GM13977 (cell line): ENCODE measurements around the gene LAT.
"Not testable (repeated sequence)": the region's sequence is repeated elsewhere in the genome, so short reads cannot be mapped to it uniquely, and the experiment has no call there.

Experiments
- DNase-seq: peaks from one replicate; pipeline ENCODE4 v3.0.0; 2012; ENCODE audit warnings: low spot score
- in situ Hi-C: fragments of 300-500 bp; cut with MboI; formaldehyde crosslinking; loops from one replicate; pipeline ENCODE4 v1.12.0; 2022; ENCODE audit warnings: low sequenced_read_pairs, low pct_unique_long_range_greater_than_20kb, mixed read lengths, inconsistent platforms; ENCODE audit not compliant: unreplicated experiment
- TF ChIP-seq, protein P1 (sequence below): IDR thresholded peaks from 2 replicates; pipeline ENCODE4 v1.5.1; 2012; ENCODE audit warnings: mild to moderate bottlenecking, control low read depth; ENCODE audit not compliant: insufficient read depth; ENCODE audit errors: extremely low read depth, missing control alignments

Gene LAT, protein sequence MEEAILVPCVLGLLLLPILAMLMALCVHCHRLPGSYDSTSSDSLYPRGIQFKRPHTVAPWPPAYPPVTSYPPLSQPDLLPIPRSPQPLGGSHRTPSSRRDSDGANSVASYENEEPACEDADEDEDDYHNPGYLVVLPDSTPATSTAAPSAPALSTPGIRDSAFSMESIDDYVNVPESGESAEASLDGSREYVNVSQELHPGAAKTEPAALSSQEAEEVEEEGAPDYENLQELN

DNA sequence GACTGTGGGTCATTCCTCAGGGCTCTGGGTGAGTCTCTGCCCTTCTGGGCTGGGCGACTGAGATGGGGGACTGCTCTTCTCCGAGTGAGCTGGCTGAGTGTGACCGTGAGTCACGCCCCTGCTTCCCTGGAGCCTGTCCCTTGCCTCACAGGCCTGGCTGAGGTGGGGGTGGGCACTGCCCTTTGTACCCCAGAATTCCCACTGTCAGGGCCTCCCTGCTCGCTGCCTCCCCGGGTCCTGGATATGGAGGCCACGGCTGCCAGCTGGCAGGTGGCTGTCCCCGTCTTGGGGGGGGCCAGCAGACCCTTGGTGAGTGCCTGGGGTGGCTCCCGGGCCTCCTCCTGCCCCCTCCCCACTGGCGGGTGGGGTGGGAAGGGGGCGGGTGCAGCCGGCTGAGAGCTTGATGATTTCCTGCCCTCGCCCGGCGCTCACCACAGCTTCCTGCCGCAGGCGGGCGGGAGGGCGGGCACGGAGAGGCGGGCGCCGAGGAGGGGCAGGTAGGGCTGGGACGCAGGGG is at the start of gene LAT:
Gene LAT (plus strand): TSS at position 434 of the 517 bp plus-strand sequence. CDS start 366 bp downstream, outside the sequence.
- TF ChIP-seq, protein P1, sequence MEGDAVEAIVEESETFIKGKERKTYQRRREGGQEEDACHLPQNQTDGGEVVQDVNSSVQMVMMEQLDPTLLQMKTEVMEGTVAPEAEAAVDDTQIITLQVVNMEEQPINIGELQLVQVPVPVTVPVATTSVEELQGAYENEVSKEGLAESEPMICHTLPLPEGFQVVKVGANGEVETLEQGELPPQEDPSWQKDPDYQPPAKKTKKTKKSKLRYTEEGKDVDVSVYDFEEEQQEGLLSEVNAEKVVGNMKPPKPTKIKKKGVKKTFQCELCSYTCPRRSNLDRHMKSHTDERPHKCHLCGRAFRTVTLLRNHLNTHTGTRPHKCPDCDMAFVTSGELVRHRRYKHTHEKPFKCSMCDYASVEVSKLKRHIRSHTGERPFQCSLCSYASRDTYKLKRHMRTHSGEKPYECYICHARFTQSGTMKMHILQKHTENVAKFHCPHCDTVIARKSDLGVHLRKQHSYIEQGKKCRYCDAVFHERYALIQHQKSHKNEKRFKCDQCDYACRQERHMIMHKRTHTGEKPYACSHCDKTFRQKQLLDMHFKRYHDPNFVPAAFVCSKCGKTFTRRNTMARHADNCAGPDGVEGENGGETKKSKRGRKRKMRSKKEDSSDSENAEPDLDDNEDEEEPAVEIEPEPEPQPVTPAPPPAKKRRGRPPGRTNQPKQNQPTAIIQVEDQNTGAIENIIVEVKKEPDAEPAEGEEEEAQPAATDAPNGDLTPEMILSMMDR = no peak
- in situ Hi-C loops = no loop called here
- DNase-seq = peak; percentile 50

DNA sequence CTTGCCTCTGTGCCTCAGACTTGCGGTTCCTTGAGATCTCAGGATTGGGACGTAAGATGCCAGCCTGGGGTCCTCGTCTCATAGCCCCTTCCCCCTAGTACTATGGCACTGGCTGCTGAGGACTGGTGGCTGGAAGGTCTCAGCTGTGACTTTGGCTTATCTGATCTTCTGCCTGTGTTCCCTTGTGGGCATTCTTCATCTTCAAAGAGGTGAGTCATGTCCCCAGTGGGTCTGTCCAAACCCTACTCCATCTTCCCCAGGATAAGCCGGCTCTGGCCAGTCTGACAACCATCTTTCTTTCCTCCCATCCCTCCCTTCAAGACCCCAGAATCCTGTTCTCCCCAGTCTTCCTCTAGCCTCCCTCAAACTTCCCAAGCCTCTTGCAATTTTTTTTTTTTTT is 49.5 kb upstream of the LAT start:
- TF ChIP-seq, protein P1 = no peak
- in situ Hi-C loops = no loop called here

DNA sequence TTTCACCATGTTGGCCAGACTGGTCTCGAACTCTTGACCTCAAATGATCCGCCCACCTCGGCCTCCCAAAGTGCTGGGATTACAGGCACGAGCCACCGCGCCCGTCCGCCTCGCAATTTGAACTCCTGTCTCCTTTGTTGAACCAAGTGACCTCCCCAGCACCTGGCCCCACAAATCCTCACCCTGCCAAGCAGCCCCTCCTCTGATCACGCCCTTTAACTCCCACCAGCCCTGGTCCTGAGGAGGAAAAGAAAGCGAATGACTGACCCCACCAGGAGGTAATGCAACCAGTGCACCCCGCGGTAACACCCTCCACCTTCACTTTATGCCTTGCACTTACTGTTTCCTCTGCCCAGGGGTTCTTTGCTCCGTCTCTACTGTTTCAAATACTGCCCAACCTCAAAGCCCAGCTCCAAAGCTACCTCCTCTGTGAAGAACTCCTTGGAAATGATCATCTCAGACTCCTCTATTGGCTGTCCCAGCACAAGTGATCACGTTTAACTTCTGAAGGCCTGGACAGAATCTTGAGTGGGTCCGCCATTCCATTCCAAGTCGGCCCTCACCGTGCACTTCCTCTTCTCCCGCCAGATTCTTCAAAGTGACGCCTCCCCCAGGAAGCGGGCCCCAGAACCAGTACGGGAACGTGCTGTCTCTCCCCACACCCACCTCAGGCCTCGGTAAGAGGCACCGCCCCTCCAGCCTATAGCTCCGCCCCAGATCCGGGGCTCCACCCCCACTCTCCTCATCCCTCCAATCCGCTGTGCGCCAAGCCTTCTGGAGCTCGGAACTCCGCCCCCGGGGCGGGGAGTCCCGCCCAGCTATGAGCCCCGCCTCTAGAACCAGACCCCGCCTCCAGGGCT is 48.7 kb upstream of the LAT start:
- TF ChIP-seq, protein P1 = no peak
- peak; percentile 93 for DNase-seq
- in situ Hi-C loops = no loop called here

More for the DNA sequence above, 49.5 kb upstream of the LAT start:
- DNase-seq = no peak

DNA sequence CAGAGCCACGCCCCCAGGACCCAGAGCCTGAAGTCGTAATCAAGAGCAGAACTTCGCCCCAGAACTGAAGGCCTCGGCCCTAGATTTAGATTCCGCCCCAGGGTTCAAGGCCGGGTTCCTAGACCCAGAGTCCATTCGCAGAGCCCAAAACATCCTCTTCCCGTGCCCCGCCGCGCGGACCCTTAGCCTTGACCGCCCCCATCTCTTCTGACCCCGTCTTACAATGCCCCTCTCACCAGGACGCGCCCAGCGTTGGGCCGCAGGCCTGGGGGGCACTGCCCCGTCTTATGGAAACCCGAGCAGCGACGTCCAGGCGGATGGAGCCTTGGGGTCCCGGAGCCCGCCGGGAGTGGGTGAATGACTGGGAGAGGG is 48.1 kb upstream of the LAT start:
- TF ChIP-seq, protein P1 = no peak
- DNase-seq = no peak
- in situ Hi-C loops = no loop called here

DNA sequence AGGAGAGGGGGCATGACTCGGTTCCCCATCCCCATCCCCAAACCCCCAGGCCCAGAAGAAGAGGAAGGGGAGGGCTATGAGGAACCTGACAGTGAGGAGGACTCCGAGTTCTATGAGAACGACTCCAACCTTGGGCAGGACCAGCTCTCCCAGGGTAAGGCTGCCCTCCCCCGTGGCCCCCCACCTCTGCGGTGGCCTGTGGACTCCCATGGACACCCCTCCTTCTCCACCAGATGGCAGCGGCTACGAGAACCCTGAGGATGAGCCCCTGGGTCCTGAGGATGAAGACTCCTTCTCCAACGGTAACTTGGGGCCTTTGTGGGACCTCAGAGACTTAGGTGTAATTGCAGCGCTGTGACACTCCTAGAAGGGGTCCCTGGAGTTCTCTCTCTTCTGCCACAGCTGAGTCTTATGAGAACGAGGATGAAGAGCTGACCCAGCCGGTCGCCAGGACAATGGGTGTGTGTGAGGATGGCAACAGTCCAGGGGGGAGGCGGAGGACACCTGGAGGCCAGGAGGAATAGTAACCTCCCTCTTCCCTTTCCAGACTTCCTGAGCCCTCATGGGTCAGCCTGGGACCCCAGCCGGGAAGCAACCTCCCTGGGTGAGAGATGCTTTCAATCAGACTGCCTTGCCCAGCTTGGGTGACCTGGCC is 47.5 kb upstream of the LAT start:
- in situ Hi-C loops = no loop called here
- TF ChIP-seq, protein P1 = no peak
- no peak for DNase-seq

DNA sequence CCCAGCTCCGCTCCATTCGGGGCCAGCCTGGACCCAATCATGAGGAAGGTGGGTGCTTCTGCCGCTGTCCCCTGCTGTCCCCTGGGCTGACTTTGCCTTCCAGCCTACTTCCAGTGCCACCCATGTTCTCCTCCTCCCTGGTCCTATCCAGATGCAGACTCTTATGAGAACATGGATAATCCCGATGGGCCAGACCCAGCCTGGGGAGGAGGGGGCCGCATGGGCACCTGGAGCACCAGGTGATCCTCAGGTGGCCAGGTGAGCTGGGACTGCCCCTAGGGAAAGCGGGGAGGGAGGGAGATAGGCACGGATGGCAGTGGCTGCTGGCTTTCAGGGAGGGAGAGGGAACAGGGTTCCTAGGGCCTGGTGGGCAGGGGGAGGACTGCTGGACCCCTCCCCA is 46.1 kb upstream of the LAT start:
- in situ Hi-C loops = no loop called here
- no peak for DNase-seq
- TF ChIP-seq, protein P1 = no peak

DNA sequence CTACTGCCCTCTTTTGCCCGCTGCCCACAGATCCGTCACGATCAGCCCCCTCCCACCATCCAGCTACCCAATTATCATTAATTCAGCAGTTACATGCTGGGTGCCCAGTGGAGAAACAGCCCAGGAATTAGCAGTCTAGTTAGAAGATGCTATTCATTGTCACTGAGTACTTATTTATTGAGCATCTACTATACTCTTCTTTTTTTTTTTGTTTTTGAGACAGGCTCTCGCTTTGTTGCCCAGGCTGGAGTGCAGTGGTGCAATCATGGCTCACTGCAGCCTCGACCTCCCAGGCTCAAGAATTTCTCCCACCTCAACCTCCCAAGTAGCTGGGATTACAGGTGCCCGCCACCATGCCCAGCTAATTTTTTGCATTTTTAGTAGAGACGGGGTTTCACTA is 45.0 kb upstream of the LAT start:
- in situ Hi-C loops = loop anchor here (10.0 kb wide), 1 partner anchor 65 kb away; the partner anchor contains the start of gene ATP2A1
- not testable (repeated sequence) for DNase-seq
